ENCODE measurements around the gene BCKDHB.

BCKDHB gene

GRCh38 chr6:80356000-80356399, 249.5 kb downstream of the BCKDHB start:
- no peak for TF ChIP-seq EZH2phosphoT487 (IDR thresholded peaks at IDR 0.05; ENCODE audit: low read length)
- TF ChIP-seq CTCF (IDR thresholded peaks at IDR 0.05; ENCODE audit: low read length) = no peak
- TF ChIP-seq EZH2 (optimal IDR thresholded peaks at IDR 0.05; ENCODE audit: low read depth, low read length) = no peak
- H3K36me3 ChIP-seq (replicated peaks; ENCODE audit: insufficient read depth, low read length) = no peaks in the 10 kb centered on the region
- no peaks in the 10 kb centered on the region for H3K9me3 ChIP-seq (replicated peaks; ENCODE audit: insufficient read depth, low read length)
- no peak for DNase-seq
- no peak overlapping the region for H3K9ac ChIP-seq (ENCODE audit: low read length)
- H3K9me2 ChIP-seq (replicated peaks; ENCODE audit: insufficient read depth, low read length) = no peaks in the 10 kb centered on the region
- H4K20me1 ChIP-seq (ENCODE audit: insufficient read depth, low read length) = no peaks in the 10 kb centered on the region
- H3K27me3 ChIP-seq (replicated peaks; ENCODE audit: insufficient read depth, low read length) = no peaks in the 10 kb centered on the region
- no peak overlapping the region for H2AFZ ChIP-seq (ENCODE audit: low read length)
- H3K79me2 ChIP-seq (ENCODE audit: low read length) = no peaks in the 10 kb centered on the region
- H3K4me3 ChIP-seq (ENCODE audit: low read length) = no peak overlapping the region
- H3K27ac ChIP-seq (ENCODE audit: low read length) = no peak overlapping the region
- no peaks in the 10 kb centered on the region for H3K4me1 ChIP-seq (ENCODE audit: low read length)
- no peaks in the 10 kb centered on the region for H3F3A ChIP-seq (ENCODE audit: insufficient read depth, low read length)
- H3K4me2 ChIP-seq (ENCODE audit: low read depth, low read length) = no peak overlapping the region

- H3K4me3 ChIP-seq (ENCODE audit: low read length) = no peak overlapping the region
- H3K27me3 ChIP-seq (replicated peaks; ENCODE audit: insufficient read depth, low read length) = no peaks in the 10 kb centered on the region
- H3K4me2 ChIP-seq (ENCODE audit: low read depth, low read length) = no peak overlapping the region
- no peak overlapping the region for H3K27ac ChIP-seq (ENCODE audit: low read length)
- H3K9ac ChIP-seq (ENCODE audit: low read length) = no peak overlapping the region
- no peaks in the 10 kb centered on the region for H3K36me3 ChIP-seq (replicated peaks; ENCODE audit: insufficient read depth, low read length)
- TF ChIP-seq EZH2 (optimal IDR thresholded peaks at IDR 0.05; ENCODE audit: low read depth, low read length) (no peak), CTCF (IDR thresholded peaks at IDR 0.05; ENCODE audit: low read length) (no peak), EZH2phosphoT487 (IDR thresholded peaks at IDR 0.05; ENCODE audit: low read length) (no peak)
- no peaks in the 10 kb centered on the region for H3K9me2 ChIP-seq (replicated peaks; ENCODE audit: insufficient read depth, low read length)
- no peak for DNase-seq
- H3K4me1 ChIP-seq (ENCODE audit: low read length) = no peaks in the 10 kb centered on the region
- H3K9me3 ChIP-seq (replicated peaks; ENCODE audit: insufficient read depth, low read length) = no peaks in the 10 kb centered on the region
- no peaks in the 10 kb centered on the region for H4K20me1 ChIP-seq (ENCODE audit: insufficient read depth, low read length)
- no peak overlapping the region for H2AFZ ChIP-seq (ENCODE audit: low read length)
- H3K79me2 ChIP-seq (ENCODE audit: low read length) = no peaks in the 10 kb centered on the region
- H3F3A ChIP-seq (ENCODE audit: insufficient read depth, low read length) = no peaks in the 10 kb centered on the region
These were observed 250.1 kb downstream of the BCKDHB start for GRCh38 chr6:80356545-80356944.

GRCh38 chr6:80357081-80357480, 250.6 kb downstream of the BCKDHB start:
- Histone ChIP-seq H3K4me3 (ENCODE audit: low read length) (no peak overlapping the region), H3K4me2 (ENCODE audit: low read depth, low read length) (no peak overlapping the region), H3K9ac (ENCODE audit: low read length) (no peak overlapping the region), H3K4me1 (ENCODE audit: low read length) (no peaks in the 10 kb centered on the region), H4K20me1 (ENCODE audit: insufficient read depth, low read length) (no peaks in the 10 kb centered on the region), H3K9me2 (replicated peaks; ENCODE audit: insufficient read depth, low read length) (no peaks in the 10 kb centered on the region), H3K79me2 (ENCODE audit: low read length) (no peaks in the 10 kb centered on the region), H2AFZ (ENCODE audit: low read length) (no peak overlapping the region), H3K9me3 (replicated peaks; ENCODE audit: insufficient read depth, low read length) (no peaks in the 10 kb centered on the region), H3K27ac (ENCODE audit: low read length) (no peak overlapping the region), H3F3A (ENCODE audit: insufficient read depth, low read length) (no peaks in the 10 kb centered on the region), H3K27me3 (replicated peaks; ENCODE audit: insufficient read depth, low read length) (no peaks in the 10 kb centered on the region), H3K36me3 (replicated peaks; ENCODE audit: insufficient read depth, low read length) (no peaks in the 10 kb centered on the region)
- TF ChIP-seq EZH2phosphoT487 (IDR thresholded peaks at IDR 0.05; ENCODE audit: low read length) (no peak), EZH2 (optimal IDR thresholded peaks at IDR 0.05; ENCODE audit: low read depth, low read length) (no peak), CTCF (IDR thresholded peaks at IDR 0.05; ENCODE audit: low read length) (no peak)
- DNase-seq = no peak
